B cell (primary cell): ENCODE data around the gene TMEM108.

Source experiments
- EZH2 ChIP-seq: IDR thresholded peaks from 2 replicates; pipeline ENCODE4 v1.6.1; 2012; ENCODE audit warnings: borderline replicate concordance, low read depth, mild to moderate bottlenecking, moderate library complexity, low read length; ENCODE audit not compliant: insufficient read depth, poor library complexity, severe bottlenecking
- TF ChIP-seq, protein P1 (sequence below): fragments of 200-600 bp; IDR thresholded peaks from one replicate; pipeline ENCODE4 v1.8.0; 2022; ENCODE audit warnings: antibody characterized with exemption, mild to moderate bottlenecking

DNA sequence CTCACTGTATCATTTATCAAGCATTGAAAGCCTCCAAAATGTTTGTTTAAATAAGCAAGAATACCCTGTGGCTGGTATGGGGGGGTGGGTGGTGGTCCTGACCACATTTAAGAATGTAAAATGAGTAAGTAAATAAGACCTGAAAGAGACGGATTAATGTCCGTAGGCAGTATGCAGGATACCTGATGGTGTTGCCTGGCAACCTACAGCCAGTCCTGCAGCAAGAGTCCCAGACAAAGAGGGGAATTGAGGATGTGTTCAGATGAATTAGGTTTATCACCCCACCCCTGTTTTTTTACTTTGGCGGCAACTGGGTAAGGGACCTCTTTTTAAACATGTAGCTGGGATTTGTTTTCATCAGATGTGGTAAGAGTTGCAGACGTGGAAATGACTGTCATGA lies 261.9 kb downstream of the TMEM108 start:
- TF ChIP-seq, protein P1, sequence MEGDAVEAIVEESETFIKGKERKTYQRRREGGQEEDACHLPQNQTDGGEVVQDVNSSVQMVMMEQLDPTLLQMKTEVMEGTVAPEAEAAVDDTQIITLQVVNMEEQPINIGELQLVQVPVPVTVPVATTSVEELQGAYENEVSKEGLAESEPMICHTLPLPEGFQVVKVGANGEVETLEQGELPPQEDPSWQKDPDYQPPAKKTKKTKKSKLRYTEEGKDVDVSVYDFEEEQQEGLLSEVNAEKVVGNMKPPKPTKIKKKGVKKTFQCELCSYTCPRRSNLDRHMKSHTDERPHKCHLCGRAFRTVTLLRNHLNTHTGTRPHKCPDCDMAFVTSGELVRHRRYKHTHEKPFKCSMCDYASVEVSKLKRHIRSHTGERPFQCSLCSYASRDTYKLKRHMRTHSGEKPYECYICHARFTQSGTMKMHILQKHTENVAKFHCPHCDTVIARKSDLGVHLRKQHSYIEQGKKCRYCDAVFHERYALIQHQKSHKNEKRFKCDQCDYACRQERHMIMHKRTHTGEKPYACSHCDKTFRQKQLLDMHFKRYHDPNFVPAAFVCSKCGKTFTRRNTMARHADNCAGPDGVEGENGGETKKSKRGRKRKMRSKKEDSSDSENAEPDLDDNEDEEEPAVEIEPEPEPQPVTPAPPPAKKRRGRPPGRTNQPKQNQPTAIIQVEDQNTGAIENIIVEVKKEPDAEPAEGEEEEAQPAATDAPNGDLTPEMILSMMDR, result no peak
- no peak for TF ChIP-seq EZH2
